ENCODE measurements around the gene NPAS3. TPM values are rescaled to one million over a fixed set of nuclear protein-coding genes. Genes with fewer than 3 reads are reported as not detected.

Gene NPAS3
- total RNA-seq, 1 experiment from 2014 or later: not detected

- TF ChIP-seq REST (IDR thresholded peaks at IDR 0.05; ENCODE audit: low read depth) (no peak), JUND (IDR thresholded peaks at IDR 0.05) (no peak)
These were observed 226.7 kb downstream of the NPAS3 start (continued) for GRCh38 chr14:33165144-33165925.

- CTCF ChIA-PET: no interaction called here
- intact Hi-C loops (cut with micrococcal nuclease): no loop called here
These were observed 227.2 kb downstream of the NPAS3 start for GRCh38 chr14:33165926-33166289.

More at GRCh38 chr14:33165926-33166289, 227.2 kb downstream of the NPAS3 start:
- Histone ChIP-seq H3K4me2 (ENCODE audit: low read length) (no peak overlapping the region), H3K4me3 (replicated peaks in 1 of 2; ENCODE audit: low read depth in 1 of 2, low read length in 2 of 2) (no peak overlapping the region), H3K27me3 (ENCODE audit: insufficient read depth, low read length) (no peaks in the 10 kb centered on the region), H3K36me3 (ENCODE audit: control insufficient read depth in 1 of 2, insufficient read depth in 2 of 2, low read length in 2 of 2) (no peaks in the 10 kb centered on the region), H3K9me3 (ENCODE audit: control insufficient read depth in 1 of 2, insufficient read depth in 1 of 2, low read depth in 1 of 2, low read length in 2 of 2) (peaks cover 0 to 3% of the 10 kb centered on the region in 2 experiments; a peak in 1 of 4 replicates), H3K9me2 (ENCODE audit: insufficient read depth) (no peaks in the 10 kb centered on the region), H3K9ac (ENCODE audit: low read length) (no peak overlapping the region), H4K20me1 (ENCODE audit: insufficient read depth) (no peaks in the 10 kb centered on the region), H3K4me1 (ENCODE audit: control insufficient read depth in 1 of 2, insufficient read depth in 2 of 2, low read length in 2 of 2) (no peaks in the 10 kb centered on the region), H3K79me2 (ENCODE audit: insufficient read depth, low read length) (no peaks in the 10 kb centered on the region), H2AFZ (ENCODE audit: low read depth, low read length, poor library complexity, severe bottlenecking) (no peak overlapping the region), H3K27ac (ENCODE audit: low read depth, low read length) (no peak overlapping the region)
- BruUV-seq (replicated peaks): no TSS peak
- POLR2A ChIA-PET: no interaction called here
- TF ChIP-seq ZFX (IDR thresholded peaks at IDR 0.05) (no peak), EZH2phosphoT487 (IDR thresholded peaks at IDR 0.05; ENCODE audit: borderline replicate concordance) (no peak), EGR1 (IDR thresholded peaks at IDR 0.05; ENCODE audit: low read depth) (no peak), RAD21 (IDR thresholded peaks at IDR 0.05; ENCODE audit: low read depth) (no peak), FOSL1 (IDR thresholded peaks at IDR 0.05; ENCODE audit: low read depth) (no peak), POLR2A (IDR thresholded peaks at IDR 0.05; ENCODE audit: borderline replicate concordance, extremely low read depth, insufficient read depth, insufficient read length) (no peak), JUND (IDR thresholded peaks at IDR 0.05) (no peak), YY1 (IDR thresholded peaks at IDR 0.05; ENCODE audit: extremely low read depth, insufficient replicate concordance, low read depth, low read length) (no peak), SP1 (IDR thresholded peaks at IDR 0.05; ENCODE audit: low read depth) (no peak), POLR2AphosphoS5 (IDR thresholded peaks at IDR 0.05; ENCODE audit: low read depth, low read length) (no peak), TCF7L2 (IDR thresholded peaks at IDR 0.05; ENCODE audit: borderline replicate concordance, extremely low read depth, insufficient read depth, insufficient read length) (no peak), ZNF274 (IDR thresholded peaks at IDR 0.05; ENCODE audit: low read depth, low read length) (no peak)
- DNase-seq (ENCODE audit: low read depth, low spot score): no peak
- RAD21 ChIA-PET (ENCODE audit: low non-redundant PET in 1 of 2, low total read pairs in 2 of 2, uncharacterized antibody in 2 of 2, unreplicated experiment in 2 of 2): no interaction called here
- ATAC-seq: no peak
